ENCODE data around the gene SYT7.

- TF ChIP-seq POLR2A (IDR thresholded peaks at IDR 0.05; ENCODE audit: low read depth, low read length) (no peak), TAF1 (IDR thresholded peaks at IDR 0.05; ENCODE audit: borderline replicate concordance, low read depth, low read length) (no peak)
These were observed 24.3 kb downstream of the SYT7 start for GRCh38 chr11:61556621-61557020.

Measured in GM12892 (cell line).